GM12801 (cell line): ENCODE results near the gene TIMM8A.

Source experiments
- TF ChIP-seq, protein P1 (sequence below): IDR thresholded peaks from one replicate; pipeline ENCODE4 v1.5.1; 2011; ENCODE audit warnings: control low read depth; ENCODE audit not compliant: insufficient read length; ENCODE audit errors: extremely low read depth

TIMM8A gene, protein sequence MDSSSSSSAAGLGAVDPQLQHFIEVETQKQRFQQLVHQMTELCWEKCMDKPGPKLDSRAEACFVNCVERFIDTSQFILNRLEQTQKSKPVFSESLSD

DNA sequence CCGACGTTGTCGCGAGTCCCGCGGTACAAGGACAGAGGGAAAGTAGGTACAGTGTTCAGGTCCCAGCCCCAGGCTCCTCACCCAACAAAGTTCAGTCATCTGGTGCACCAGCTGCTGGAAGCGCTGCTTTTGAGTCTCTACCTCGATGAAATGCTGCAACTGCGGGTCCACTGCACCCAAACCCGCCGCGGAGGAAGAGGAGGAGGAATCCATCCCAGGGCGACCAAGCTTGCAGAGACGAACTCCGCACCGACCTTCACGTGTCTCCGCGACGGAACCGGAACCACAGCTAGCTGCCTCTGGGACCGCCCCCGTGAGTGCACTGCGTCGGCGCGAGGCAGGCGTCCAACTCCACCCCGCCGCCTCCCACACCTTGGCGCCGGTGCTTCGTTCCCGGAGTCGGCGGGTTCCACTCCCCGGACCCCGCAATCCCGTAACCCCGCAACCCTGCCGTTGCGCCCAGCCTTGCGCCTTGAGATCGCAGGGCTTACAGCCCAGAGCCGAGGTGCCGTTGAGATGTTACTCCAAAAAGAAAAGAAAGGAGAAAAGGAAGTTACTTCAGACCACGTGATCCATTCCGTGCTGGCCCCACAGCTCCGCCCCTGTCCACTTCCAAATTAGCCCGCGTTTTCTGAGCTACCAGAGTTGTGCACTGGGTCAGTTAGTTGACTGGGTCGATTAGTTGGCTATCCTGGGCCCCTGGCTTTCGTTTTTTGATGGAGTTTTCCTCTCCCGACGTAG is at the start of gene TIMM8A:
Gene TIMM8A, minus strand, starts transcription at position 291 of the 741 bp plus-strand sequence. Its CDS starts 78 bp downstream, at position 213.
- TF ChIP-seq, protein P1, sequence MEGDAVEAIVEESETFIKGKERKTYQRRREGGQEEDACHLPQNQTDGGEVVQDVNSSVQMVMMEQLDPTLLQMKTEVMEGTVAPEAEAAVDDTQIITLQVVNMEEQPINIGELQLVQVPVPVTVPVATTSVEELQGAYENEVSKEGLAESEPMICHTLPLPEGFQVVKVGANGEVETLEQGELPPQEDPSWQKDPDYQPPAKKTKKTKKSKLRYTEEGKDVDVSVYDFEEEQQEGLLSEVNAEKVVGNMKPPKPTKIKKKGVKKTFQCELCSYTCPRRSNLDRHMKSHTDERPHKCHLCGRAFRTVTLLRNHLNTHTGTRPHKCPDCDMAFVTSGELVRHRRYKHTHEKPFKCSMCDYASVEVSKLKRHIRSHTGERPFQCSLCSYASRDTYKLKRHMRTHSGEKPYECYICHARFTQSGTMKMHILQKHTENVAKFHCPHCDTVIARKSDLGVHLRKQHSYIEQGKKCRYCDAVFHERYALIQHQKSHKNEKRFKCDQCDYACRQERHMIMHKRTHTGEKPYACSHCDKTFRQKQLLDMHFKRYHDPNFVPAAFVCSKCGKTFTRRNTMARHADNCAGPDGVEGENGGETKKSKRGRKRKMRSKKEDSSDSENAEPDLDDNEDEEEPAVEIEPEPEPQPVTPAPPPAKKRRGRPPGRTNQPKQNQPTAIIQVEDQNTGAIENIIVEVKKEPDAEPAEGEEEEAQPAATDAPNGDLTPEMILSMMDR = no peak

DNA sequence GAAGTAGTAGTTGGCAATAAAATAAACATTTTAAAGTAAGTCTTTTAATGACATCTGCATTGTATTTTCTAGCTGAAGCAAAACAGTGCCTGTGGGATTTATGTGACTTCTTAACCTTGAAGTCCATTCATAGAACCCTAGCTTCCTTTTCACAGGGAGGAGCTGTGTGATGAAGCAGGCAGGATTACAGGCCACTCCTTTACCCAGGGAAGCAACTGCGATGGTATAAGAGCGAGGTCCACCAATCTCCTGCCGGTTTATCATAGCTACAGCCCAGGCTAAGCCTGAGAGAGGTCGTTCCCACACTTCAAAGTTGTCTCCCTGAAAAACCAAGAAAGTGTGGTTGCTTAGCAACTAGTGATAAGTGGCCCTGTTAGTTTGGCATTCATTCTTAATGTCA is 49.2 kb upstream of the TIMM8A start:
- TF ChIP-seq, protein P1 = no peak

DNA sequence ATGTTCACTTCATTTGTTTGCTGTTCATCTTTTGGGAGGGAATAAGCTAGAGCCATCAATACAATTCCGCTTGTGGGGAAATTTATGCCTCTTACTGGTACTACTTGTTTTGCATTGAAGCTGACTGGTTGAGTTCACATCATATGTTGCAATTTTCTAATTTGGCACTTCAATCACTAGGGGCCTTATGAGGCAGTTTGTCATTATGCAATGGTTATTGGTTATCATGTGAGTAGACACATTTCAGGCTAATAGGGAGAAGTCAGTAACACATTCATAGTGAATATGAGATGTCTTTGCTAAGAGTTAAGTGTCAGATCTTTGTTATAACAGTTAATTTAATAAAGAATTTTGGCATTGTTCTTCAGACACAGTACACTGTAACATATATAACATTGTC is 47.2 kb upstream of the TIMM8A start:
- TF ChIP-seq, protein P1 = no peak

DNA sequence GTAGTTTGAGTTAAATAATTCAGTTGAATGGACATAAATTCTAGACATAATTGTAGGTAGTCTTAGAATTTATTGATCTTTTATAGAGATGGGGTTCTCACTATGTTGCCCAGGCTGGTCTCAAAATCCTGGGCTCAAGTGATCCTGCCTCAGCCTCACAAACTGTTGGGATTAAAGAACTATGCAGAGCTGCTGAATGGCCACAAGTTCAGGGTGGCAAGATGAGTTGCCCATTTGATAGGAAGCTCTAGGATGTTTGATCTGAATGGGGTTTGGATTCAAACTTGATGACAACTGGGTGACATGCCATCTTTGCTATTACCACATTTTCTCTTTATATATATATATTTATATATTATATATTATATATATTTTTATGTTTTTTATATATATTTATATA is 45.8 kb upstream of the TIMM8A start:
- TF ChIP-seq, protein P1 = no peak

DNA sequence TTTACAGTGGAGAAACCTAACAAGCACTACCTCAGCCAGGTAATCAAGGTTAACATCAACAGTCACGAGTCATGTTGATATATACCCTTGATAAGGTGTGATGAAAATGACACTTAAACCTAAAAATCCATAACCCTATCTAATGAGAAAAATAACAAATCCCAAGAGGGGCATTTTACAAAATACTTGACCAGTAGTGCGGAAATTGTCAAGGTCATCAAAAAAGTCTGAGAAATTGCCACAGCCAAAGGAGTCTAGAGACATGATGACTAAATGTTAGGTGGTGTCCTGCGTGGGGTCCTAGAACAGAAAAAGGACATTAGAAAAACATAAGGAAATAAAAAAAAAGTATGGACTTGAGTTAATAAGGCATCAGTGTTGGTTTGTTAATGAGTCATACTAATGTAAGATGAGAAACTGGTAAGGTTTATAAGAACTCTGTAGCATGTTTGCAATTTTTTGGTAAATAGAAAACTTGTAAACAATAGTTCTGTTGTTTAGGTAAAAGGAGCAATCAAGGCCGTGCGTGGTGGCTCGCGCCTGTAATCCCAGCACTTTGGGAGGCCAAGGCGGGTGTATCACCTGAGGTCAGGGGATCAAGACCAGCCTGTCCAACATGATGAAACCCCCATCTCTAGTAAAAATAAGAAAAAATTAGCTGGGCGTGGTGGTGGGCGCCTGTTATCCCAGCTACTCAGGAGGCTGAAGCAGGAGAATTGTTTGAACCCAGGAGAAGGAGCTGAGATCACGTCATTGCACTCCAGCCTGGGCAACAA is 45.2 kb upstream of the TIMM8A start:
- TF ChIP-seq, protein P1 = no peak

DNA sequence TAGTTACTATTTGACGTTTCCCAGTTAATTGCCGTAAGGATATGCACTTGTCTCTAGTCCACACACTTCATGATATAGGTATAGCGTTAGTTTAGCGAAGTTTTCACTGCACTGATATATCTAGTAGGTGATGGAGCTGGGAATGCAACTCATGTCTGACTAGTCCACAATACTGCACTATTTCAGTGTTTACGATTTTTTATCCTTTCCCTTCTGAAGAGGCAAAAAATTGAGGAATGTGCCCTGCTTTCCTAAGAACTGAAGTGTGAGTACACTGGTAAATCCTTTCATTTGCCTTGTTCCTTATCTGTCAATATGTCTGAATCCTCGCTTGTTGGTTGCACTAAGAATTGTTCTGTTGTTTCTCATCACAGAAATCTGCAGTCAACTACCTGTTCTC is 43.3 kb upstream of the TIMM8A start:
- TF ChIP-seq, protein P1 = no peak

DNA sequence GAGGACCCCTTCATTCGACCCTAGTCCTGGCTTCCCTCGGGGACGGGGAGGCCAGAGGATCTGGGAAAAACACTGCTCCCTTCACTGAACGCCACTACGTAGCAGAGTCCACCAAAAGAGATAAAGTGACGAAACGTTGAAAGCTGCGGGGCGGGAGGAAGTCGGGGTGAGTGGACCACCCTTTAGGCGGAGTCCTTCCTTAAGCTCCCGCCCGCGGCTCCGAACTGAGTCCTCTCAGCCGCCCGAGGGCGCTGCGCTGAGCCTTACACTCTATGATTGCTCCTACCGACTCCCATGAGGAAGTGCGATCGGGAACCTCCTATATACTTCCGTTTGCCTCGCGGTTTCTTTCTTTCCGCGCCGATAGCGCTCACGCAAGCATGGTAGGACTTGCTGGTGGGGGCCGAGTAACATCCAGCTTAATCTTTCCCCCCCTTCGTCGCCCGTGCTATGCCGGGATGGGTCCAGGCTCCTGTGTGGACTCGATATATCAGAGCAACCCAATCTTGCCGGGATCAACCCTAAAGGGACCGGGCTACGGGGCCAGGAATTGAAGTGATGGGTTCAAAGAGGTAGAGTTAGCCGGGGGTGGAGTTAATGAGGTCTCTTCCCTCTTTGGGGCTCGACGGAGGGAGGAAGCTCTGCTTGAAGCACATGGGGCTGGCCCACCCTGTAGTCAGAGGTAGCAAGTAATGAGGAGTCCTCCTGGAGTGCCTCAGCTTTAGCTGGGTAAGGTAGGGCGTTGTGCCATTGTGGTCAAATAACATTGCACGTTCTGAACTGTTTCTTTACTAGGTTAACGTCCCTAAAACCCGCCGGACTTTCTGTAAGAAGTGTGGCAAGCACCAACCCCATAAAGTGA is 42.4 kb upstream of the TIMM8A start, which contains the start of gene RPL36A:
Gene RPL36A, plus strand, starts transcription at position 348 of the 862 bp plus-strand sequence. Its CDS starts 33 bp downstream, at position 381.
- TF ChIP-seq, protein P1 = no peak
